ENCODE measurements around the gene ZNF784.

ZNF784 gene

GRCh38 chr19:55602104-55603001 lies 22.0 kb downstream of the ZNF784 start:
- DNase-seq (ENCODE audit: low spot score), result no peak

GRCh38 chr19:55601084-55601483 lies 23.3 kb downstream of the ZNF784 start:
- DNase-seq (ENCODE audit: low spot score), result peak; percentile 13

- peak; percentile 41 for DNase-seq (ENCODE audit: low spot score)
Measured at GRCh38 chr19:55600662-55601028, 23.7 kb downstream of the ZNF784 start.

GRCh38 chr19:55599842-55600661 lies 24.3 kb downstream of the ZNF784 start, which contains the start of gene ZNF524:
Gene ZNF524, plus strand, starts transcription at chr19:55600288. Its CDS starts 1,825 bp downstream, at chr19:55602113.
- DNase-seq (ENCODE audit: low spot score), result peak; percentile 90

DNA sequence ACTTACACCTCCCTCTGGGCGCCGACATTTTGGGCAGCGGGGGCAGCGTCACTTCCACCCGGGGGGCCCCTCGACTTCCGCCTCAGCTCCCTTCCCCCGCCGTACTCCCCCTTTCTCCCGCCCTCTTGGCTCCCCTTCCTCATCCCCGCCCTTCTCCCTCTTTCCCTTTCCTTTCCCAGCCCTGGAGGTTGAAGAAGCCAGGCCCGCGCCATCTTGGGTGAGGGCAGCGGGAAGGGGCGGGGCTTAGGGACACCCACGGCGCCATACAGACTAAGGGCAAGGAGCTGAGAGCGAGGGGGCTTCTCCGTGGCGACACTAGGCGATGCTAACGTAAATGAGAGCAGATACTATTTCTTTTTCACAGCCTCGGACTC lies 24.9 kb downstream of the ZNF784 start, which contains the start of gene FIZ1:
Gene FIZ1 (minus strand): TSS at position 50 of the 374 bp plus-strand sequence. CDS start 1,652 bp downstream, outside the sequence.
- DNase-seq (ENCODE audit: low spot score), result peak; percentile 96

DNA sequence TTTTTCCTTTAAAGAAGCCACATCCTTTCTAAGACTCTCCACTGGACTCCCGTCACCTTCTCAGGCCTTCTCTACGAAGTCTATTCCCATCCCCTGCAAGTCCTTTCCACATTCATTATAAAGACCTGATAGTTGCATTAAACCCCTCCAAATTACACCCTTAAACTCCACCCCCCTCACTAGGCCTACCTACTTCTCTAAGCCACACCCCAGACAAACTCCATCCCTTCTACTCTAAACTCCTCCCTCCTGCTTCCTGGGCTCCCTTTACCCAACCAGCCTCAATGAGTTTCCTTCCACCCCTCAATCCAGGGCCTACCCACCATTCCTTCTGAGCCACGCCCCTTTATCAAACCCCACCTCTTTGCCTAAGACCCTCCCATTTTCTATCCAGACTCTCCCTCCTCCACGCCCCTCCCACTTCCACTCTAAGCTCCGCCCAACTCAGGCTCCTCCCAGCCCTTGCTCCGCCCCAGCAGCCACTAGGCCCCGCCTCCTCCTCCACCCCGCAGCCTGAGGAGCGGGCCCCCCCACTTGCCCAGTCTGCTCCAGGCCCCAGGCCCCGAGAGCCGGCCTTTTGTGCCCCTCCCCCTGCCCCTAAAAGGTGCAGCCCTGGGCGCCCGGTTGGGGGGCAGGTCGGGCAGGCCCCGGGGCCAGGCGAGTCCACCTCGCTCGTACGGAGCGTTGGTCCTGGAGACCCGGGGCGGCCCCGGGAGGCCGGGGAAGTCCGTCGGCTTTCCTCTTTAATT lies 25.5 kb downstream of the ZNF784 start:
- DNase-seq (ENCODE audit: low spot score), result peak; percentile 94

GRCh38 chr19:55598034-55598433 lies 26.3 kb downstream of the ZNF784 start:
- DNase-seq (ENCODE audit: low spot score), result no peak

DNA sequence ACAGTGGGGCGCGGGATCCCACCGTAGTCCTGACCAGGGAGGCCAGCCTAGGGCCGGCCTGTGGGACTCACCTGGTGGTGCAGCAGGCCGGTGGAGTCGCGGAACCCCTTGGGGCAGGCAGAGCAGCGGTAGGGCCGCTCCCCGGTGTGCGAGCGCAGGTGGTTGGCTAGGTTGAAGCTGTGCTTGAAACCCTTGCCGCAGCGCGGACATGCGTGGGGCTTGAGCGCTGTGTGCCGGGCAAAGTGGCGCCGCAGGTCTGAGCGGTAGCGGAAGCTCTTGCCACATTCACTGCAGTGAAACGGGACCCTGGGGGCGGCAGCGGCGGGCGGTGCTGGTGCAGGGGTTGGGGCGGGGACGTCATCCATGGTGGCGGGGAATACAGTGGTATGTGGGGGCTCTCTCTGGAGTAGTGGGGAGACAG lies 26.9 kb downstream of the ZNF784 start:
- DNase-seq (ENCODE audit: low spot score), result no peak

DNA sequence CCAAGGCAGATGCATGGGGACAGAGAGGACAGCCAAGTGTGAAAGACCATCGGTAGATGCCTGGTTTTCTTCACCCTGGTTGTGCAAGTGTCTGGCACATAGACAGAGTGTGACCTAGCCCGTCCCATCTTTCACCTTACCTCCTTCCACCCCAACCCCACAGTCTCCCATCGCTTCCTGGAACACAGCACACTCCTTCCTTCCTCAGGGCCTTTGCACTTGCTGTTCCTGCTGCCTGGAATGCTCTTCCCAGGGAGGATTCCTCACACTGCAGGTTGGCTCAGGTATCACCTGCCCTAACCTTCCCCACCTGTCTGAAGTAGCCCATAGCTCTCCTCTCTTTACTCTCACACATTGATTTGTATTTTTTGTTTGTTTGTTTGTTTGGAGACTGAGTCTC lies 28.1 kb downstream of the ZNF784 start:
- DNase-seq (ENCODE audit: low spot score), result no peak

- no peak for DNase-seq (ENCODE audit: low spot score)
Measured at GRCh38 chr19:55594996-55595545, 29.3 kb downstream of the ZNF784 start.

- DNase-seq (ENCODE audit: low spot score), result no peak
Measured at GRCh38 chr19:55593096-55593772, 31.1 kb downstream of the ZNF784 start.

- DNase-seq (ENCODE audit: low spot score), result no peak
Measured at GRCh38 chr19:55592391-55593090, 31.8 kb downstream of the ZNF784 start.

DNA sequence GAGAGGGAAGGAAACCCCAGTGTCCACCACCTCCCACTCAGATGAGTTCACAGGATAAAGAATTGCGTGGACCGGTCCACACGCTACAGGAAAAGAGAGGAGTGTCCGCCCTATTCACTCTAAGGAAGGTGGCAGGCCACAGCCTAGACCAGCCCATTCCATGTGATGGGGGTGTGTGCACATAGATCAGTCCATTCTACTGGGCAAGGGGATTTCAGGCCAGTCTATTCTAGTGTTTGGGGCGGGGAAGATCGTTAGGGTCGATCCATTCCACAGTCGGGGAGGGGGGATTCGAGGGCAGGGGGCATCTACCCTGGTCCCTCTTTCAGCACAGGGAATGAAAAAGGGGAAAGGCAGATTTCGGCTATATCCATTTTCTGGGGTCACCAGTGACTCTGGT lies 32.8 kb downstream of the ZNF784 start:
- DNase-seq (ENCODE audit: low spot score), result no peak

DNA sequence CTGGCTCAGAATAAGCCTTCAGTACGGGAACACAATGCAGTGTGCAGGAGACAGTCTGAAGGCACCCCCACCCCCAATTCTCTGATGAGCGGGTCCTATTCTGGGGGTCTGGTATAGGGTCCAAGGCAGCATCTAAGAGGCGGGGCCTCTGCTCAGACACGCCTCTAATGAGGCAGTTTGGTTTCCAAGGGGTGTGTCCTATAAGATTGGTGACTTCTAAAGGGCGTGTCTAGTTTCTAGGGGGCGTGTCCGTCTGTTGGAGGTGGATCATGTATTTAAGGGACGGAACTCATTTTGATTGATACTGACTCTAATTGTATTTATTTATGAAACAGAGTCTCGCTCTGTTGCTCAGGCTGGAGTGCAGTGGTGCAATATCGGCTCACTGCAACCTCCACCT lies 33.7 kb downstream of the ZNF784 start:
- DNase-seq (ENCODE audit: low spot score), result peak; percentile 76

GRCh38 chr19:55590109-55590508 lies 34.3 kb downstream of the ZNF784 start:
- no peak for DNase-seq (ENCODE audit: low spot score)

DNA sequence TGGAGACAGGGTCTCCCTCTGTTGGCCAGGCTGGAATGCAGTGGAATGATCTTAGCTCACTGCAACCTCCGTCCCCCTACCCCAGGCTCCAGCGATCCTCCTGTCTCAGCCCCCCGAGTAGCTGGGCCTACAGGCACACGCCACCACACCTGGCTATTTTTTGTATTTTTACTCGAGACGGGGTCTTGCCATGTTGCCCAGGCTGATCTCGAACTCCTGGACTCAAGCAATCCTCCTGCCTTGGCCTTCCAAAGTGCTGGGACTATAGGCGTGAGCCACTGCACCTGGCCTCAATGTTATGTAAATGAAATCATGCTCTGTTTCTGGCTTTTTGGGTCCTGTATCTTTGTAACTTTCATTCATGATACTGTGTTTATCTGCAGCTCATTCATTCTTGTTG lies 35.6 kb downstream of the ZNF784 start:
- no peak for DNase-seq (ENCODE audit: low spot score)

GRCh38 chr19:55586976-55587668 lies 37.2 kb downstream of the ZNF784 start:
- peak; percentile 87 for DNase-seq (ENCODE audit: low spot score)

DNA sequence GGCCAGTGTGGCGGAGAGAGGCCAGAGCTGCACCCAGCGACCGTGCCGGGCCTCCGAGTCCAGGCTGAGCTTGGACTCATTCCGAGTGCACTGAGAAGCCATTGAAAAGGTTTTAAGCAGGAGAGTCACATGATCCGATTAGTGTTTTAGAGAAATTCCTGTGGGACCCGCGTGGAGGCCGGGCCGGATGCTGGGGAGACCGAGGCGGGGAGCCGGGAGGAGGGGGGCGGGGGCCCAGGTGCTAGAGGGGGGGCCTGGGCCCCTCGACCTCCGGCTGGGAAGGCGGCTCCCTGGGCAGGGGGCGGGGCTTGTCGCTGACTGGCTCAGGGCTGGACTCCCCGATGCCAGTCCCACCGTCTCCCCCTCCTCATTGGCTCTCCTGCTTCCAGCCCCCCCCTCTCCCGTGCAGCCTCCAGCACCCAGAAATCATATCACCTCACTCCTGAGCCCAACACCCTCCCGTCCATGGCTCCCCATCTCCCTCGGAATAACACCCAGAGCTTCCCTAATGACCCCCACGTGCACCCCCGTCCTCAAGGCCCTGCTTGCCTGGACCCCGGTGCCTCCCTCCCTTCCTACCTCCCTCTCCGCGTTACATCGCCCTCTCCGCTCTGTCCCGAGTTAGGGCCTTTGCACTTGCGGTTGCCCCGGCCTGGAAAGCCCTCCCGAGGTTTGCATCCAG lies 38.6 kb downstream of the ZNF784 start:
- DNase-seq (ENCODE audit: low spot score), result no peak

DNA sequence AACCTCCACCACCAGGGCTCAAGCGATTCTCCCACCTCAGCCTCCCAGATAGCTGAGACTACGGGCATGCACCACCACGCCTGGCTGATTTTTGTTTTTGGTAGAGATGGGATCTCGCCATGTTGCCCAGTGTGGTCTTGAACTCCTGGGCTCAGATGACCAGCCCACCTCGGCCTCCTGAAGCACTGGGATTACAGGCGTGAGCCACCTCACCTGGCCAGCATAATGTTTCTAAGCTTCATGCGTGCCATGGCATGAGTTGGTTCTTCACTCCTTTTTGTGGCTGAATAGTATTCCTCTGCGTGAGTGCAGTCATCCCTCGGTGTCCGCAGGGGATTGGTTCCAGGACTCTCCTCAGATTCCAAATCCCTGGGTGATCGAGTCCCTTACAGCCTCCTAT lies 39.5 kb downstream of the ZNF784 start:
- no peak for DNase-seq (ENCODE audit: low spot score)

All from hematopoietic multipotent progenitor cell treated with erythropoietin and hydrocortisone succinate and interleukin-3 and kit ligand, for 15 days (in vitro differentiated cells).